ENCODE results near the gene DUT.

GRCh38 chr15:48330105-48330785, 984 bp upstream of the DUT start:
- TF ChIP-seq CTCF (IDR thresholded peaks at IDR 0.05) = no peak
- no peak for TF ChIP-seq POLR2AphosphoS5 (IDR thresholded peaks at IDR 0.05)

Data from breast epithelium (tissue), 3 donors.